Colonic mucosa (tissue), 4 donors: ENCODE measurements around the gene HIC1. TPM values are rescaled to one million over a fixed set of nuclear protein-coding genes. Genes with fewer than 3 reads are reported as not detected.
A peak's percentile ranks its signal among the peaks of the same experiment; 100 is the strongest.

Experiments used
- DNase-seq: peaks from one replicate; pipeline ENCODE4 v3.0.0-alpha.2; 2020
- H3K27ac ChIP-seq: fragments of 200-600 bp; one replicate; pipeline ENCODE4 v1.8.0; 2021
- H3K27me3 ChIP-seq: fragments of 200-600 bp; one replicate; pipeline ENCODE4 v1.8.0; 2021
- H3K36me3 ChIP-seq: fragments of 200-600 bp; one replicate; pipeline ENCODE4 v1.8.0; 2021
- H3K4me1 ChIP-seq: fragments of 200-600 bp; one replicate; pipeline ENCODE4 v1.8.0; 2021; ENCODE audit warnings: mild to moderate bottlenecking
- H3K4me3 ChIP-seq: fragments of 200-600 bp; one replicate; pipeline ENCODE4 v1.8.0; 2021
- H3K9ac ChIP-seq, 2 donors: one replicate each; pipeline ENCODE4 v1.7.0; 2013; ENCODE audit warnings: control low read depth in 2 of 2, low read depth in 2 of 2, low read length in 2 of 2
- H3K9me3 ChIP-seq: fragments of 200-600 bp; one replicate; pipeline ENCODE4 v1.8.0; 2021
- CTCF ChIP-seq: fragments of 200-600 bp; IDR thresholded peaks from one replicate; pipeline ENCODE4 v1.8.0; 2022; ENCODE audit warnings: antibody characterized with exemption, mild to moderate bottlenecking
- intact Hi-C: fragments of 100-400 bp; cut with DNase I; formaldehyde crosslinking; loops from one replicate; pipeline ENCODE4 v1.14.1; 2022
- total RNA-seq, 2 donors: library from RNA; stranded (reverse); fragmentation: NEBNext Ultra II Directional in 1 of 2; extraction: Animal tissue kit (Norgen Biotek cat#: 25700) in 1 of 2; gene quantifications; one replicate each; pipeline ENCODE4 v1.2.1, GENCODE V29; 2021
- donor health status: healthy.
- donor health status: DM: no; HTN: no; CAD: no.
- donor health status: DM: no; HTN: no; CAD: no.

Gene HIC1
- total RNA-seq, 2 donors from 2014 or later: 7.0 to 11.2 TPM

DNA sequence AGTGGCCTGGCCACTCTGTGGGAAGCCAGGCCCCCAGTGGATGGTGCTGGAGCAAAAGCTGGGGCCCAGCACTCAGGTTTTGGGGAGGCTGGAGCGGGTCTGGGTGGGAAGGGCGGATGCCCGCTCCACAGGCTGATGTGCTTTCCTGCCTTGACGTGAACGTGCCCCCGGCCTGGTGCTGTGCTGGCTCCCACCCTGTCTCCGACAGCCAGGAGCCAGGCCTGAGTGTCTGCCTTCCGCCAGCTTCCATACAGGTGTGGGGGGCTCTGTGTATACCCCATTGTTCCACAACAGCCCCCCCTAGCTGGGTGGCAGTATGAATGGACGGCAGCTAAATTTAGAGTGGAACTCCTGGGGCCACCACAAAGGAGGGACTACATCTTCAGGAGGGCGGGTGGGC lies 20.0 kb downstream of the HIC1 start:
- no peak overlapping the region for H3K4me3 ChIP-seq
- H3K4me1 ChIP-seq: no peaks in the 10 kb centered on the region
- intact Hi-C loops: no loop called here
- no peaks in the 10 kb centered on the region for H3K36me3 ChIP-seq
- no peaks in the 10 kb centered on the region for H3K27me3 ChIP-seq
- no peak for DNase-seq
- no peaks in the 10 kb centered on the region for H3K9me3 ChIP-seq
- H3K27ac ChIP-seq: peak overlapping the region; percentile 65
- no peak for TF ChIP-seq CTCF
- no peak overlapping the region for H3K9ac ChIP-seq

GRCh38 chr17:2075336-2076086 lies 20.6 kb downstream of the HIC1 start:
- Histone ChIP-seq H3K27me3 (no peaks in the 10 kb centered on the region), H3K36me3 (no peaks in the 10 kb centered on the region), H3K4me1 (no peaks in the 10 kb centered on the region), H3K9ac (peak overlapping the region in 1 of 2 donors; percentile 38), H3K9me3 (no peaks in the 10 kb centered on the region), H3K4me3 (no peak overlapping the region), H3K27ac (peak overlapping the region; percentile 65)
- intact Hi-C loops: no loop called here
- DNase-seq: peak; percentile 24
- TF ChIP-seq CTCF: no peak

- no peak for TF ChIP-seq CTCF
- Histone ChIP-seq H3K4me1 (no peaks in the 10 kb centered on the region), H3K27me3 (no peaks in the 10 kb centered on the region), H3K9me3 (no peaks in the 10 kb centered on the region), H3K9ac (peak overlapping the region in 1 of 2 donors; percentile 38), H3K36me3 (no peaks in the 10 kb centered on the region), H3K4me3 (no peak overlapping the region), H3K27ac (peak overlapping the region; percentile 65)
- no peak for DNase-seq
- intact Hi-C loops: no loop called here
These were observed 21.4 kb downstream of the HIC1 start for GRCh38 chr17:2076087-2076984.

DNA sequence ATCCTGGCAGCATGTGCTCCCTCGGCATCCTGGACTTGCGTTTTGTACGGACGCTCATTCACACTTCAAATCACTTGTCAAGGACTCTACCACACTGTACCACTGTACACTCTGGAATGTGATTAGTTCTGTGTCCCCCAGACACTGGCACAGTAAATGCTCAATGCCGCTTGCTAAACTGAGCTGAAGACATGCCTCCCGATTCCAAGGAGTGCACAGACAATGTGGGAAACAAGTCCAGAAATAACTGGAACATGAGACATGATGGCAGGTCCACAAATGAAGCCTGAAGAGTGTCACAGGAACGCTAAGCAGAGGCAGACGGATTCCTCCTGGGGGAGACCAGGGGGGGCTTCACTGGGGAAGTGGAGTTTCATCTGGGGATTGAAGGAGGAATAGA lies 22.1 kb downstream of the HIC1 start:
- no peak for TF ChIP-seq CTCF
- H3K9ac ChIP-seq: no peak overlapping the region
- no peak for DNase-seq
- no peaks in the 10 kb centered on the region for H3K4me1 ChIP-seq
- peak overlapping the region; percentile 65 for H3K27ac ChIP-seq
- no peak overlapping the region for H3K4me3 ChIP-seq
- H3K27me3 ChIP-seq: no peaks in the 10 kb centered on the region
- H3K36me3 ChIP-seq: no peaks in the 10 kb centered on the region
- H3K9me3 ChIP-seq: no peaks in the 10 kb centered on the region
- intact Hi-C loops: no loop called here

- no peak overlapping the region for H3K4me3 ChIP-seq
- H3K9me3 ChIP-seq: no peaks in the 10 kb centered on the region
- no peaks in the 10 kb centered on the region for H3K36me3 ChIP-seq
- TF ChIP-seq CTCF: no peak
- peak overlapping the region; percentile 96 for H3K27ac ChIP-seq
- H3K27me3 ChIP-seq: no peaks in the 10 kb centered on the region
- DNase-seq: no peak
- peak overlapping the region; percentile 0 to 53 for H3K9ac ChIP-seq
- intact Hi-C loops: no loop called here
- peaks cover 11% of the 10 kb centered on the region for H3K4me1 ChIP-seq
These were observed 26.7 kb downstream of the HIC1 start for GRCh38 chr17:2081564-2081963.
